Breast epithelium (tissue), 4 donors: Measurements from ENCODE around the gene CCDC80. TPM values are rescaled to one million over a fixed set of nuclear protein-coding genes. Genes with fewer than 3 reads are reported as not detected.

Experiments
- DNase-seq, 2 donors: peaks; one replicate each; pipeline ENCODE4 v3.0.0-alpha.2; 2019; ENCODE audit warnings: low spot score in 2 of 2
- H3K27ac ChIP-seq, 2 donors: fragments of 200-600 bp; sonication (generic) in 1 of 2; one replicate each; pipeline ENCODE4 v1.5.1; 2016 to 2019; ENCODE audit warnings: mild to moderate bottlenecking in 1 of 2
- H3K27me3 ChIP-seq, 2 donors: fragments of 200-600 bp; sonication (generic) in 1 of 2; one replicate each; pipeline versions ENCODE4 v1.5.1 to v1.6.0; 2017 to 2019; ENCODE audit warnings: control low read depth in 1 of 2, mild to moderate bottlenecking in 1 of 2
- H3K36me3 ChIP-seq: fragments of 200-600 bp; one replicate; pipeline ENCODE4 v1.5.1; 2019
- H3K4me1 ChIP-seq, 2 donors: fragments of 200-600 bp; sonication (generic); one replicate each; pipeline ENCODE4 v1.5.1; 2016 to 2019; ENCODE audit warnings: control low read depth in 1 of 2
- H3K4me3 ChIP-seq, 3 donors: fragments of 200-600 bp; sonication (generic); 1 replicate in 2 of 3; 2 replicates in 1 of 3; pipeline ENCODE4 v1.5.1; 2016 to 2019; ENCODE audit warnings: mild to moderate bottlenecking in 3 of 3, moderate library complexity in 2 of 3
- H3K9me3 ChIP-seq, 2 donors: fragments of 200-600 bp; sonication (generic) in 1 of 2; one replicate each; pipeline ENCODE4 v1.5.1; 2016 to 2019; ENCODE audit warnings: control low read depth in 1 of 2
- CTCF ChIP-seq, 3 donors: fragments of 450-650 bp; IDR thresholded peaks; one replicate each; pipeline ENCODE4 v1.5.1; 2016 to 2017; ENCODE audit warnings: antibody characterized with exemption in 3 of 3, mild to moderate bottlenecking in 3 of 3, moderate library complexity in 3 of 3
- POLR2A ChIP-seq: fragments of 450-650 bp; IDR thresholded peaks from one replicate; pipeline ENCODE4 v1.6.1; 2016; ENCODE audit warnings: antibody characterized with exemption, mild to moderate bottlenecking, moderate library complexity
- POLR2AphosphoS5 ChIP-seq, 3 donors: sonication (generic); formaldehyde crosslinking; IDR thresholded peaks; one replicate each; pipeline ENCODE4 v1.6.1; 2017; ENCODE audit warnings: antibody characterized with exemption in 3 of 3
- intact Hi-C: fragments of 100-400 bp; cut with DNase I; formaldehyde crosslinking; loops from one replicate; pipeline ENCODE4 v1.15.1; 2023; ENCODE audit warnings: low total_unique reads
- total RNA-seq, 3 donors: library from RNA; depleted of rRNA; stranded (reverse); fragments of >200 nt; gene quantifications; one replicate each; pipeline ENCODE4 v1.1.0, GENCODE V29; 2016

The CCDC80 gene
- total RNA-seq, 3 donors from 2014 or later: 38.7 to 430 (median 42.0) TPM

GRCh38 chr3:112638327-112639020 is 2.5 kb downstream of the CCDC80 start:
- TF ChIP-seq POLR2A: no peak
- peak overlapping the region; percentile 73 to 89 for H3K27ac ChIP-seq
- H3K9me3 ChIP-seq: no peaks in the 10 kb centered on the region
- H3K36me3 ChIP-seq: no peaks in the 10 kb centered on the region
- H3K4me1 ChIP-seq: no peaks in the 10 kb centered on the region
- intact Hi-C loops: no loop called here
- no peaks in the 10 kb centered on the region for H3K27me3 ChIP-seq
- H3K4me3 ChIP-seq: peak overlapping the region; percentile 46 to 55 (median 53)
- no peak for DNase-seq

GRCh38 chr3:112637700-112638099 is 3.2 kb downstream of the CCDC80 start:
- H3K27me3 ChIP-seq: no peaks in the 10 kb centered on the region
- H3K9me3 ChIP-seq: no peaks in the 10 kb centered on the region
- no peak for DNase-seq
- intact Hi-C loops: no loop called here
- peak overlapping the region; percentile 46 to 55 (median 53) for H3K4me3 ChIP-seq
- peak overlapping the region; percentile 50 to 80 for H3K27ac ChIP-seq
- no peak for TF ChIP-seq POLR2A
- no peaks in the 10 kb centered on the region for H3K4me1 ChIP-seq
- no peaks in the 10 kb centered on the region for H3K36me3 ChIP-seq

- no peaks in the 10 kb centered on the region for H3K36me3 ChIP-seq
- no peaks in the 10 kb centered on the region for H3K4me1 ChIP-seq
- H3K27me3 ChIP-seq: no peaks in the 10 kb centered on the region
- no peak for DNase-seq
- TF ChIP-seq POLR2A (no peak), POLR2AphosphoS5 (IDR thresholded peaks at IDR 0.05) (peak in 1 of 3 donors; percentile 50), CTCF (IDR thresholded peaks at IDR 0.05) (no peak)
- intact Hi-C loops: no loop called here
- H3K4me3 ChIP-seq: peak overlapping the region in 2 of 3 donors; percentile 53 to 55
- H3K9me3 ChIP-seq: no peaks in the 10 kb centered on the region
- H3K27ac ChIP-seq: peak overlapping the region; percentile 50 to 80
Measured at GRCh38 chr3:112635674-112636073, 5.3 kb downstream of the CCDC80 start.

GRCh38 chr3:112634786-112635541 is 6.0 kb downstream of the CCDC80 start:
- no peak for TF ChIP-seq POLR2AphosphoS5 (IDR thresholded peaks at IDR 0.05)
- TF ChIP-seq POLR2A: no peak
- no peak for TF ChIP-seq CTCF (IDR thresholded peaks at IDR 0.05)
- intact Hi-C loops: no loop called here
- H3K4me1 ChIP-seq: no peaks in the 10 kb centered on the region
- no peaks in the 10 kb centered on the region for H3K36me3 ChIP-seq
- H3K27ac ChIP-seq: peak overlapping the region; percentile 8 to 80
- H3K27me3 ChIP-seq: no peaks in the 10 kb centered on the region
- DNase-seq: no peak
- no peaks in the 10 kb centered on the region for H3K9me3 ChIP-seq
- H3K4me3 ChIP-seq: peak overlapping the region in 2 of 3 donors; percentile 53 to 55

GRCh38 chr3:112633757-112634156 is 7.2 kb downstream of the CCDC80 start:
- TF ChIP-seq CTCF (IDR thresholded peaks at IDR 0.05): no peak
- TF ChIP-seq POLR2A: no peak
- no peak for TF ChIP-seq POLR2AphosphoS5 (IDR thresholded peaks at IDR 0.05)
- Histone ChIP-seq H3K27ac (peak overlapping the region in 1 of 2 donors; percentile 13), H3K27me3 (no peaks in the 10 kb centered on the region), H3K4me1 (no peaks in the 10 kb centered on the region), H3K9me3 (no peaks in the 10 kb centered on the region), H3K4me3 (peak overlapping the region in 2 of 3 donors; percentile 4 to 53), H3K36me3 (no peaks in the 10 kb centered on the region)
- DNase-seq: no peak
- intact Hi-C loops: no loop called here

- H3K27ac ChIP-seq: peak overlapping the region in 1 of 2 donors; percentile 13
- intact Hi-C loops: no loop called here
Measured at GRCh38 chr3:112633191-112633590, 7.8 kb downstream of the CCDC80 start.

More at GRCh38 chr3:112633191-112633590, 7.8 kb downstream of the CCDC80 start:
- no peak for DNase-seq
- Histone ChIP-seq H3K36me3 (no peaks in the 10 kb centered on the region), H3K4me1 (no peaks in the 10 kb centered on the region), H3K27me3 (no peaks in the 10 kb centered on the region), H3K9me3 (no peaks in the 10 kb centered on the region), H3K4me3 (peak overlapping the region in 2 of 3 donors; percentile 4 to 53)
- no peak for TF ChIP-seq POLR2A
- no peak for TF ChIP-seq CTCF (IDR thresholded peaks at IDR 0.05)
- no peak for TF ChIP-seq POLR2AphosphoS5 (IDR thresholded peaks at IDR 0.05)
